ENCODE measurements around the gene SPEF1.

Gene SPEF1

DNA sequence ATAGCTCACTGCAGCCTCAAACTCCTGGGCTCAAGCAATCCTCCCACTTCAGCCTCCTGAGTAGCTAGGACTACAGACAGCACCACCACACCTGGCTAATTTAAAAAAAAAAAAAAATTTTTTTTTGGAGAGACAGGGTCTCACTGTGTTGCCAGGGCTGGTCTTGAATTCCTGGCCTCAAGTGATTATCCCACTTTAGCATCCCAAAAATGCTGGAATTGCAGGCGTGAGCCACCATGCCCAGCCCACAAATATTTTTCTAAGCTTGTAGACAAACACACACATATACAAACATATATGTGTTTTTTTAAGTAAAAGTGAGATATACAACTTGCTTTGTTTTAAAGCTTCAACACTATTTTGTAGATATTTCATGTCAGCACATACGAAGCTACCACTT lies 38.0 kb downstream of the SPEF1 start:
- Histone ChIP-seq H3K27ac (ENCODE audit: low read depth, low read length) (no peak overlapping the region), H3K36me3 (ENCODE audit: control insufficient read depth, insufficient read depth, low read length) (no peaks in the 10 kb centered on the region), H3K4me1 (ENCODE audit: control insufficient read depth, insufficient read depth, low read length) (peaks cover 9% of the 10 kb centered on the region; the same call in 1 of the 2 replicates), H3K9ac (ENCODE audit: low read depth, low read length) (no peak overlapping the region), H3K27me3 (ENCODE audit: control insufficient read depth, insufficient read depth, low read length) (peaks cover 26% of the 10 kb centered on the region), H3K9me3 (ENCODE audit: control insufficient read depth, insufficient read depth, low read length) (no peaks in the 10 kb centered on the region), H3K4me3 (ENCODE audit: low read depth, low read length) (no peak overlapping the region)

DNA sequence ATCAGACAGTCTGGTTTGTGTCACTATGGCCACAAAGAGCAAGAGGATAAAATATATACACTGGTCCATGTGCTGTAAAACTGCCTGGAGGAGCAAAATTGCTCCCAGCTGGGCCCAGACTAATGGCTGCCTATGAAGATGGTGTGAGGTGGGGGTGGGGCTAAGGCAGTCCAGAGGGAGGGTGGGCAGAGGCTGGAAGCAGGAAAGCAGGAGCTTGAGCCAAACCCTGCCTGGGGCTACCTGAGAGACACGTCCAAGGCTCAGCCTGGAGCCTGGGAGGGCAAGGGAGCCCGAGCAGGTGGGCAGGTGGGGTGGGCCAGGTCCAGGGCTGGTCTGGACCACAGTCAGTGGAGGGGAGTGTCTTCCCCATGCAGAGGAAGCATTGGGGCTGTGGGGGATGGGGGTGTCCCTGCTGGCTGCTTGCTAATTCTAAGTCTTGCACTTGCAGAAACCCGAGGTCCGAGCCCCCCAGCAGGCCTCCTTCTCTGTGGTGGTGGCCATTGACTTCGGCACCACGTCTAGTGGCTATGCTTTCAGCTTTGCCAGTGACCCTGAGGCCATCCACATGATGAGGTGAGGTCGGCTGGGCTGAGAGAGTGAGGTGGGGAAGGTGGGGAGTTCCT lies 39.3 kb downstream of the SPEF1 start:
- H3K9ac ChIP-seq (ENCODE audit: low read depth, low read length) = no peak overlapping the region
- H3K36me3 ChIP-seq (ENCODE audit: control insufficient read depth, insufficient read depth, low read length) = no peaks in the 10 kb centered on the region
- no peak overlapping the region for H3K4me3 ChIP-seq (ENCODE audit: low read depth, low read length)
- peaks cover 17% of the 10 kb centered on the region for H3K27me3 ChIP-seq (ENCODE audit: control insufficient read depth, insufficient read depth, low read length)
- H3K27ac ChIP-seq (ENCODE audit: low read depth, low read length) = no peak overlapping the region
- H3K9me3 ChIP-seq (ENCODE audit: control insufficient read depth, insufficient read depth, low read length) = no peaks in the 10 kb centered on the region
- peaks cover 9% of the 10 kb centered on the region; the same call in 1 of the 2 replicates for H3K4me1 ChIP-seq (ENCODE audit: control insufficient read depth, insufficient read depth, low read length)

DNA sequence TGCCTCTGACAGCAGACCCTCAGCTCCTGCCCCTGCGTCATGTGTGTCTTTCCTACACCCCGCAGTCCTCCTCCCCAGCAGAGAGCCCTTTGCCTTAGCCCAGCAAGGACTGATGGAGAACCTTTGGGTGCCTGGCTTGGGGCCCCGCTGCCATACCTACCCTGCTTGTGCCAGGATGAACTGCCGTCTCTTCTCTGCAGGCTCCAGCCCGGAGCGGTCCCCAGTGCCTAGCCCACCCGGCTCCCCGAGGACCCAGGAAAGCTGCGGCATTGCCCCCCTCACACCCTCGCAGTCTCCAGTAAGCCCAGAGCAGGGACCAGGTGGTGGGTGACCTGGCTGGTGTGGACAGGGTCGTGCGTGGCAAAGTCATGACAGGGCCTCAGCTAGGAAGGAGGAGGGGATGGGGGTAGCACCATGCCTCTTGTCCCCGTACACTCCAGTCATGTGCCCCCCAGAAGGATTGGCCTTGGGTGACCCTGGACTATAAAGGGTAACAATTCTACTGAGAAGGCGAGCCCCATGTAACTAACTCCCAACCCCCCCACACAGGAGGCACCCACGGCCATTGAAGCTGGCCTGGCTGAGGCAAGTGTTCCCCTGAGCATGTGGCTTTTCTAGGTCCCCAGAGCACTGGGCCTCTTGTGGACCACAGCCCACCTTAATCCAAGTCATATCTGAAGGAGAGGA lies 40.5 kb downstream of the SPEF1 start:
- Histone ChIP-seq H3K9me3 (ENCODE audit: control insufficient read depth, insufficient read depth, low read length) (no peaks in the 10 kb centered on the region), H3K27me3 (ENCODE audit: control insufficient read depth, insufficient read depth, low read length) (peaks cover 12% of the 10 kb centered on the region), H3K9ac (ENCODE audit: low read depth, low read length) (no peak overlapping the region), H3K4me3 (ENCODE audit: low read depth, low read length) (no peak overlapping the region), H3K4me1 (ENCODE audit: control insufficient read depth, insufficient read depth, low read length) (peaks cover 9% of the 10 kb centered on the region; the same call in 1 of the 2 replicates), H3K27ac (ENCODE audit: low read depth, low read length) (no peak overlapping the region), H3K36me3 (ENCODE audit: control insufficient read depth, insufficient read depth, low read length) (no peaks in the 10 kb centered on the region)

DNA sequence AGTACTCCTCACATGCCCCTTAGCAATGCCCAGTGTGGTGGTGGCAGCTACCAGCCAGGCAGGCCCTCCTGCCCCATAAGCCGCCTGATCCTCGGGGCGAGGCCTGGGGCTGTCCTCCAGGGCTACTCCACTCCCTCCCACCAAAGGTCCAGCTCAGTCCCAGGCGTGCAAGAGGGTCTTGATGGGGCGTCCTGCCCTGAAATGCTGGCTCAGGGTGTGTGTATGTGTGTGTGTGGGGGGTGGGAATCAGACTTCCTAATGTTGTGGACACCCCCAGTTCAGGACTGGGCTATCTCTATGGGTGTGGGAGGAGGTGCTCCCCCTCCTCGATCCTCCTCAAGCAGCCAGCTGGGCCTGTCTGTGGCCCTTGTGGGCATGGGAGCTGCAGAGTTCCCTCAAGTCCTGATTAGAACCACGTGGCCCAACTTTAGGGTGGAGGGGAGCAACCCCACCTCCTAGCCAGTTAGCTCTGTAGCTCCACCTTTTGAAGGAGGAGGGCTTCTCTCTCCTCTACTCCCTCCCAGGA lies 41.3 kb downstream of the SPEF1 start:
- H3K9ac ChIP-seq (ENCODE audit: low read depth, low read length) = no peak overlapping the region
- no peaks in the 10 kb centered on the region for H3K9me3 ChIP-seq (ENCODE audit: control insufficient read depth, insufficient read depth, low read length)
- H3K4me1 ChIP-seq (ENCODE audit: control insufficient read depth, insufficient read depth, low read length) = 0 out of 2 replicates have a peak, but pooled peaks cover 4% of the 10 kb centered on the region
- no peaks in the 10 kb centered on the region for H3K36me3 ChIP-seq (ENCODE audit: control insufficient read depth, insufficient read depth, low read length)
- H3K27me3 ChIP-seq (ENCODE audit: control insufficient read depth, insufficient read depth, low read length) = peaks cover 6% of the 10 kb centered on the region; the same call in 1 of the 2 replicates
- H3K27ac ChIP-seq (ENCODE audit: low read depth, low read length) = no peak overlapping the region
- no peak overlapping the region for H3K4me3 ChIP-seq (ENCODE audit: low read depth, low read length)

DNA sequence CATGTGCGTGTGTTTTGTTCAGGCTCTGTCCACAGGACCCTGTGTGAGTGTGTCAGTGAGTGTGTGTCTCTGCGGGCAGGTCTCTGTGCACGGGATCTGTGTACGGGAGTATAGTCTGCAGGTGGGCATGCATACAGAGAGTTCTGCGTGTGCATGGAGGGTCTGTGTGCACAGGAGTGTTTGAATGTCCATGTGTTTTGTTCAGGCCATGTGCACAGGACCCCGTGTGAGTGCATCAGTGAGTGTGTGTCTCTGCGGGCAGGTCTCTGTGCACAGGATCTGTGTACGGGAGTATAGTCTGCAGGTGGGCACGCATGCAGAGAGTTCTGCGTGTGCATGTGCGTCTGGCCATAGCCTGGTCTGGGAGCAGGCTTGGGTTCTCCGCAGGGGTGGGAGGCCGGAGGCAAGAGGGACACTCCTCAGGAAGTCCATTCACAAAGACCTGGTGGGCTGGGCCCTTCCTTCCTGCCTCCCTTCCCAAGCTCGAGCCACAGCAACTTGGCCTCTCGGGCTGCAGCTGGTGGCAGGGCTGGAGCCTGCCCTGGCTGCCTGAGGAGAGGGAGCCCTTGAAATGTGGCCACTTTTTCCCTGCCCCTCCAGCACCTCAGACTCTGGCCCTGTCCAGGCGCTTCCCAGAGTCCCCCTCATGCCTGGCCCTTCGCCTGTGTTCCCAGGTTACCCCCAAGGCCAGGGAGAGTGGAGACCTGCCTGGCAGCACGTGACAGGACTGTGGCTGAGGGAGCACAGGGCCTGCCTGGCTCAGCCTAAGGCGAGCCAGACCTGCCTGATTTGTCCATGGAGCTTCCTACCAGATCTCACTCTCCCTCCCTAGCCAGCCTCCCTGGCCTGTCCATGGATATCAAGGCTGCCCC lies 42.0 kb downstream of the SPEF1 start:
- H3K9ac ChIP-seq (ENCODE audit: low read depth, low read length) = no peak overlapping the region

DNA sequence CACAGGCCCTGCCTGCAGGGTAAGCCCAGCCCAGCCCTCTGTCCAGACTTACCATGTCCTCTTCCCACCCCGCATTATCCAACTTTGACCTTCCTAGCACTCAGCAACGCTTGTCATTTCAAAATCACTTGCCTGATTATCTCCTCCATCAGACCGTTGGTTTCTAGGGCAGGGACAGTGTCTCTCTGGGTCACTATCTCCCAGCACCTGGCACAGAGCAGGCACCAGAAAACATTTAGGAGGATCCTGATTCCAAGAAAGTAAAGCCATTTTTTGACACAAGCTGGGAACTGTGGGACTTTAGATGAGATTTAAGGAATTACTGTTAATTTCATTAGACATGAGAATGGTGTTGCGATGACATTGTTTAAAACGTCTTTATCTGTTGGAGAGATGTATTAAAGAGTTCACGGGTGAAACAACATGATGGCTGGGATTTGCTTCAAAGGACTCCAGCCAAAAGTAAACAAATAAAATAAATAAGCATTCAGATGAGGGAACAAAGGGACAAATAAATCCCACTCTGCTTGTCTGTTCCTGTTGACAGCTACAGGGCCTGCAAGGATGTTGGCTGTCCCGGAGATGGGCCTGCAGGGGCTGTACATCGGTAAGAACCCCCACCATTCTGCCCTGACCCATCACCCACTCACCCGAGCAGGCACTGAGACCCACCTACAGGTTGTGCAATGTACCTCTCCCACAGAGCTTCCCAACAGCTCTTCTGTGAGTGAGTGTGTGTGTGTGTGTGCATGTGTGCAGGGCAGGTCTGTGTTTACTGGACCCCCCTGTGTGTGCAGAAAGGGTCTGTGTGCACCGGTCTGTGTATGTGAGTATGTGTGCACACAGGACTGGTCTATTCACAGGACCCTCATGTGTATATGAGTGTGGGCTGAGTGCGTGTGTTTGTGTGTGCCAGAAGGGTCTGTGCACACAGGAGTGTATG lies 42.9 kb downstream of the SPEF1 start:
- Histone ChIP-seq H3K4me1 (ENCODE audit: control insufficient read depth, insufficient read depth, low read length) (0 out of 2 replicates have a peak, but pooled peaks cover 4% of the 10 kb centered on the region), H3K9ac (ENCODE audit: low read depth, low read length) (no peak overlapping the region), H3K27me3 (ENCODE audit: control insufficient read depth, insufficient read depth, low read length) (peaks cover 4% of the 10 kb centered on the region), H3K27ac (ENCODE audit: low read depth, low read length) (no peak overlapping the region), H3K9me3 (ENCODE audit: control insufficient read depth, insufficient read depth, low read length) (no peaks in the 10 kb centered on the region), H3K36me3 (ENCODE audit: control insufficient read depth, insufficient read depth, low read length) (no peaks in the 10 kb centered on the region), H3K4me3 (ENCODE audit: low read depth, low read length) (no peak overlapping the region)

More for the DNA sequence above, 42.0 kb downstream of the SPEF1 start:
- peaks cover 2% of the 10 kb centered on the region; the same call in 1 of the 2 replicates for H3K27me3 ChIP-seq (ENCODE audit: control insufficient read depth, insufficient read depth, low read length)
- H3K4me3 ChIP-seq (ENCODE audit: low read depth, low read length) = no peak overlapping the region
- no peak overlapping the region for H3K27ac ChIP-seq (ENCODE audit: low read depth, low read length)
- H3K36me3 ChIP-seq (ENCODE audit: control insufficient read depth, insufficient read depth, low read length) = no peaks in the 10 kb centered on the region
- H3K4me1 ChIP-seq (ENCODE audit: control insufficient read depth, insufficient read depth, low read length) = 0 out of 2 replicates have a peak, but pooled peaks cover 4% of the 10 kb centered on the region
- no peaks in the 10 kb centered on the region for H3K9me3 ChIP-seq (ENCODE audit: control insufficient read depth, insufficient read depth, low read length)

DNA sequence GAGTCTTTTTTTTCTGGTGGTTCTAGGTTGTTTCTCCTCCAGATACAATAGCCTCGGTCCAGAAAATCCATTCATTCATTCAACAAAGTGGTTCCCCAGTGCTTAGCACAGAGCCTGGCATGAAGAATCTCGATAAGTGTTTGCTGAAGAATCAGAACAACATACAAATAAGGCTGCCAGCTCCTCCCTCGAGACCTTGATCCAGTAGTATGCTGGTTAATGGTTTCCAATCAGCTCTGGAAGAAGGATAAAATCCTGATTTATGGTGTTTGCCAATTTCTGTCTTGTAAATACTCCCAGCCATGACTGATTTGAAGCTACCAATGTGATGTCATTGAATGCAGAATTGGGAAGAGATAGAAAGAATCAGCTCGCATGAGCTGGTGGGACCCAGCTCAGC lies 45.5 kb downstream of the SPEF1 start:
- Histone ChIP-seq H3K9ac (ENCODE audit: low read depth, low read length) (no peak overlapping the region), H3K4me1 (ENCODE audit: control insufficient read depth, insufficient read depth, low read length) (no peaks in the 10 kb centered on the region; the same call in 1 of the 2 replicates), H3K4me3 (ENCODE audit: low read depth, low read length) (no peak overlapping the region), H3K27me3 (ENCODE audit: control insufficient read depth, insufficient read depth, low read length) (peaks cover 26% of the 10 kb centered on the region), H3K36me3 (ENCODE audit: control insufficient read depth, insufficient read depth, low read length) (no peaks in the 10 kb centered on the region), H3K27ac (ENCODE audit: low read depth, low read length) (no peak overlapping the region), H3K9me3 (ENCODE audit: control insufficient read depth, insufficient read depth, low read length) (no peaks in the 10 kb centered on the region)

DNA sequence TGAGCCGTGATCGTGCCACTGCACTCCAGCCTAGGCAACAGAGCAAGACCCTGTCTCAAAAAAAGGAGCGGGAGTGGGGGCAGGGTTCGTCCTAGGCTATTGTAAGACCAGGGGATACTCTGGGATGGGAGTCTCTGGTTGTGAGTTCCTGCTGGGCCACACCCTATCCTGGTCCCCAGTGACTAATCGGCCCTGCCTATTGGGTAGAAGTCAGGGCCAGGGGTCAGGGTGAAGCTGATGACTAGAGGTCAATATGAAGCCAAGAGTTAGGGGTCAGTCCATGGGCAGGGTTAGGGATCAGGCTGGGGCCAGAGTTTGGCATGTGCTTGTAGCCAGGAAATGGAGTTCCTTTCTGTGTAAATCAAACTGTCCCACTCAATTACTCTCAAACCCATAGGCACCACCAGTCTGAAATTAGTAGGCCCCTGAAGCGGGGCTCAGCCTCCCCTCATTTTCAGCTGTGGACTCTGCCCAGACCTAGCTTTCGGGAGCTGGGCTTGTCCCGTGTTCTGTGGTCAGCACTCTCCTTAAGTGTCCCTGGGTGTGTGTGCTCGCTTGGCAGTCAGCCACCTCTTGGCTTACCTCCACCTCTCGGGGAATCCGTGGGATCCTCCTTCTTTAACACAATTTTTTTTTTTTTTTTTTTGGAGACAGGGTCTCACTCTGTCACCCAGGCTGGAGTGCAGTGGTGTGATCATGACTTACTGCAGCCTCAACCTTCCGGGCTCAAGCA lies 47.0 kb downstream of the SPEF1 start:
- H3K4me3 ChIP-seq (ENCODE audit: low read depth, low read length) = no peak overlapping the region
- no peaks in the 10 kb centered on the region for H3K9me3 ChIP-seq (ENCODE audit: control insufficient read depth, insufficient read depth, low read length)
- H3K27me3 ChIP-seq (ENCODE audit: control insufficient read depth, insufficient read depth, low read length) = peaks cover 27% of the 10 kb centered on the region
- H3K9ac ChIP-seq (ENCODE audit: low read depth, low read length) = no peak overlapping the region
- H3K4me1 ChIP-seq (ENCODE audit: control insufficient read depth, insufficient read depth, low read length) = no peaks in the 10 kb centered on the region; the same call in 1 of the 2 replicates
- H3K36me3 ChIP-seq (ENCODE audit: control insufficient read depth, insufficient read depth, low read length) = no peaks in the 10 kb centered on the region
- no peak overlapping the region for H3K27ac ChIP-seq (ENCODE audit: low read depth, low read length)

DNA sequence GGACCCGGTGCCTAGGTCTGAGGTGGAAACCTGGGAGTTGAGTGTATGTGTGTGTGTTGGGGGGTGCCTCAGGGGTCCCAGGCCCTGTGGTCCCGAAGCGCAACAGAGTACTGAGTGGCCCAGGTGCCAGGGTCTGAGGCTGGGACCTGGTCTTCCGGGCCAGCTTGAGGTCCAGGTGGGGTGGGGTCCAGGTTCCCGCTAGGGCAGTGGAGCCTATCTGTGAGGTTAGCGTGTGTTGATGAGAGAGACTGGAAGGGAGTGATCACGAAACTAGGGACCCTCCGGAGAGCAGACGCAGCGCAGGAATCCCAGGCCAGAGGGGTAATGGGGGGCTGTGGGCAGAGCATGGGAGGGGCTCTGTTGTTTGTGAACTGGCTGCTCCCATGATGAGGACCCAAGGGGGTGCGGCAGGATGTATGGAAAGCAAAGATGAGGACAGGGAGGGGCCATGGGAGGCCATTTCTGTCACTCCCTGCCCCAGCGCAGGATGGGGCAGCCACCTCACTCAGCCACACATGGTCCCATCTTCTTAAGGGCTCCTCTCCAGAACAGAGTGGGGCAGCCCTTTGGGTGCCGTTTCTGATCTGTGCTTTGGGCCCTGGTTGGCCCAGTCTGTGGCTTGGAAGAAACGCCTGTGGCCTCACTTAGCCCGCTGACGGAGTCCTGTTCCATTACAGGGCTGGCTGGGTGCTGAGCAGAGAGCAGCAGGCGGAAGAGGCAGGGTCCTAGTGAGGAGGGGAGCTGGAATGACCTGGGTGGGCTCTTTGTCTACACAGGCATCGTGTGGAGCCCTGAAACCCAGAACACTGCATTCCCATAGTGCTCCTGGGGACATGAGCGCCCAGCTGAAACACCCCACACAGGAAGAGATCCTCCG lies 47.9 kb downstream of the SPEF1 start:
- peak overlapping the region; percentile 48; the same call in 1 of the 2 replicates for H3K4me3 ChIP-seq (ENCODE audit: low read depth, low read length)
- H3K9ac ChIP-seq (ENCODE audit: low read depth, low read length) = no peak overlapping the region
- no peaks in the 10 kb centered on the region for H3K36me3 ChIP-seq (ENCODE audit: control insufficient read depth, insufficient read depth, low read length)
- H3K27me3 ChIP-seq (ENCODE audit: control insufficient read depth, insufficient read depth, low read length) = peaks cover 28% of the 10 kb centered on the region
- H3K9me3 ChIP-seq (ENCODE audit: control insufficient read depth, insufficient read depth, low read length) = no peaks in the 10 kb centered on the region
- H3K4me1 ChIP-seq (ENCODE audit: control insufficient read depth, insufficient read depth, low read length) = no peaks in the 10 kb centered on the region; the same call in 1 of the 2 replicates
- H3K27ac ChIP-seq (ENCODE audit: low read depth, low read length) = no peak overlapping the region

Measured in HUES48 (cell line).